PC-9 (cell line): Measurements from ENCODE around the gene NEK7. TPM values are rescaled to one million over a fixed set of nuclear protein-coding genes. Genes with fewer than 3 reads are reported as not detected.

Source experiments
- BruUV-seq: library from RNA; stranded (reverse); fragments of 400-500 nt; replicated peaks from 2 replicates; lab custom pipeline; 2021; lab: Mats Ljungman, UMichigan
- CTCF ChIA-PET: fragments of 300-600 bp; sonication (Branson Sonifier 250); formaldehyde crosslinking; loops from one replicate; lab custom pipeline; 2022; ENCODE audit warnings: antibody characterized with exemption; lab: Charles Lee
- POLR2A ChIA-PET: fragments of 300-600 bp; sonication (Branson Sonifier 250); formaldehyde crosslinking; loops from one replicate; lab custom pipeline; 2022; ENCODE audit warnings: antibody characterized with exemption; ENCODE audit not compliant: unreplicated experiment; lab: Charles Lee
- DNase-seq, 2 experiments: peaks; one replicate each; pipeline versions ENCODE4 v3.0.0 to v3.0.0-alpha.2; 2015 to 2022; ENCODE audit warnings: mixed read lengths in 1 of 2
- H2AFZ ChIP-seq: fragments of 200-600 bp; sonication (generic); 2 replicates; pipeline ENCODE4 v1.8.1; 2017; ENCODE audit warnings: antibody characterized with exemption
- H3F3A ChIP-seq: fragments of 200-600 bp; sonication (generic); 2 replicates; pipeline ENCODE4 v1.8.1; 2017; ENCODE audit warnings: antibody characterized with exemption, mild to moderate bottlenecking, low read depth; ENCODE audit not compliant: insufficient read depth
- H3K27ac ChIP-seq: fragments of 200-600 bp; sonication (generic); 2 replicates; pipeline ENCODE4 v1.6.1; 2016; ENCODE audit warnings: mixed run types
- H3K27me3 ChIP-seq: fragments of 200-600 bp; sonication (generic); 2 replicates; pipeline ENCODE4 v1.6.1; 2016; ENCODE audit warnings: low read depth, mixed run types; ENCODE audit not compliant: insufficient read depth
- H3K36me3 ChIP-seq: fragments of 200-600 bp; sonication (generic); 2 replicates; pipeline ENCODE4 v1.6.1; 2016; ENCODE audit warnings: low read depth, mixed run types
- H3K4me1 ChIP-seq: fragments of 200-600 bp; sonication (generic); replicated peaks from 2 replicates; pipeline ENCODE4 v1.6.1; 2016; ENCODE audit warnings: mixed run types; ENCODE audit not compliant: insufficient read depth
- H3K4me2 ChIP-seq: fragments of 200-600 bp; sonication (generic); 2 replicates; pipeline ENCODE4 v1.6.1; 2017; ENCODE audit warnings: mixed run types
- H3K4me3 ChIP-seq: fragments of 200-600 bp; sonication (generic); 2 replicates; pipeline ENCODE4 v1.6.1; 2016; ENCODE audit warnings: mixed run types
- H3K79me2 ChIP-seq: fragments of 200-600 bp; sonication (generic); 2 replicates; pipeline ENCODE4 v1.6.1; 2017; ENCODE audit warnings: low read depth, mixed run types
- H3K9me2 ChIP-seq: fragments of 200-600 bp; sonication (generic); 2 replicates; pipeline ENCODE4 v1.8.1; 2017; ENCODE audit warnings: mild to moderate bottlenecking; ENCODE audit not compliant: insufficient read depth
- H3K9me3 ChIP-seq: fragments of 200-600 bp; sonication (generic); 2 replicates; pipeline ENCODE4 v1.8.1; 2016; ENCODE audit warnings: low read depth; ENCODE audit not compliant: insufficient read depth
- H4K20me1 ChIP-seq: fragments of 200-600 bp; sonication (generic); 2 replicates; pipeline ENCODE4 v1.8.1; 2017; ENCODE audit not compliant: insufficient read depth
- CTCF ChIP-seq: fragments of 200-600 bp; sonication (generic); conservative IDR thresholded peaks from 2 replicates; pipeline ENCODE4 v1.6.1; 2017; ENCODE audit warnings: mixed run types, antibody characterized with exemption, mild to moderate bottlenecking, moderate library complexity
- EZH2 ChIP-seq: fragments of 200-600 bp; sonication (generic); IDR thresholded peaks from 2 replicates; pipeline ENCODE4 v1.8.0; 2017; ENCODE audit warnings: antibody characterized with exemption, low read depth
- intact Hi-C: fragments of 100-400 bp; cut with micrococcal nuclease; formaldehyde crosslinking; loops from one replicate; pipeline ENCODE4 v1.10.0; 2022; ENCODE audit not compliant: unreplicated experiment
- total RNA-seq: library from RNA; stranded (reverse); gene quantifications from 2 replicates; pipeline ENCODE4 v1.2.3, GENCODE V29; 2021

The NEK7 gene
- total RNA-seq, 1 experiment from 2014 or later: 67.4 TPM

- H3K36me3 ChIP-seq: no peaks in the 10 kb centered on the region
- no TSS peak for BruUV-seq
- intact Hi-C loops: no loop called here
- ChIA-PET POLR2A (no interaction called here), CTCF (no interaction called here)
- no peak overlapping the region for H3K27ac ChIP-seq
- H3F3A ChIP-seq: no peaks in the 10 kb centered on the region
- no peak overlapping the region for H2AFZ ChIP-seq
- DNase-seq: no peak
- TF ChIP-seq CTCF: no peak
- no peak for TF ChIP-seq EZH2
- H3K9me2 ChIP-seq: peaks cover 4% of the 10 kb centered on the region; the same call in 1 of the 2 replicates
- no peaks in the 10 kb centered on the region for H3K4me1 ChIP-seq
- no peaks in the 10 kb centered on the region for H3K27me3 ChIP-seq
- H3K4me3 ChIP-seq: no peak overlapping the region
- H4K20me1 ChIP-seq: no peaks in the 10 kb centered on the region; the same call in 1 of the 2 replicates
- H3K4me2 ChIP-seq: no peak overlapping the region
- no peaks in the 10 kb centered on the region for H3K9me3 ChIP-seq
- H3K79me2 ChIP-seq: peaks cover 2% of the 10 kb centered on the region; the same call in 1 of the 2 replicates
Observed at GRCh38 chr1:198246337-198246736, 89.5 kb downstream of the NEK7 start.

- Histone ChIP-seq H3K4me1 (no peaks in the 10 kb centered on the region), H3K27ac (no peak overlapping the region; the same call in 1 of the 2 replicates), H3K4me2 (no peak overlapping the region), H2AFZ (no peak overlapping the region), H3K36me3 (no peaks in the 10 kb centered on the region), H3K27me3 (no peaks in the 10 kb centered on the region), H3F3A (no peaks in the 10 kb centered on the region), H3K9me2 (no peaks in the 10 kb centered on the region), H4K20me1 (no peaks in the 10 kb centered on the region), H3K9me3 (no peaks in the 10 kb centered on the region), H3K4me3 (no peak overlapping the region), H3K79me2 (no peaks in the 10 kb centered on the region)
- no TSS peak for BruUV-seq
- intact Hi-C loops: no loop called here
- TF ChIP-seq CTCF: no peak
- no peak for TF ChIP-seq EZH2
- DNase-seq: no peak
- POLR2A ChIA-PET: no interaction called here
- CTCF ChIA-PET: no interaction called here
Observed at GRCh38 chr1:198253259-198253658, 96.5 kb downstream of the NEK7 start.

GRCh38 chr1:198253668-198254067, 96.9 kb downstream of the NEK7 start:
- Histone ChIP-seq H2AFZ (no peak overlapping the region), H4K20me1 (no peaks in the 10 kb centered on the region), H3K79me2 (no peaks in the 10 kb centered on the region), H3K27ac (no peak overlapping the region; the same call in 1 of the 2 replicates), H3K4me2 (no peak overlapping the region), H3F3A (no peaks in the 10 kb centered on the region), H3K36me3 (no peaks in the 10 kb centered on the region), H3K27me3 (no peaks in the 10 kb centered on the region), H3K9me3 (no peaks in the 10 kb centered on the region), H3K4me3 (no peak overlapping the region), H3K9me2 (no peaks in the 10 kb centered on the region), H3K4me1 (no peaks in the 10 kb centered on the region)
- intact Hi-C loops: no loop called here
- no TSS peak for BruUV-seq
- no peak for DNase-seq
- ChIA-PET POLR2A (no interaction called here), CTCF (no interaction called here)
- TF ChIP-seq CTCF (no peak), EZH2 (no peak)
